ENCODE results near the gene ITK.
A peak's percentile ranks its signal among the peaks of the same experiment; 100 is the strongest.
"Not testable (repeated sequence)": the region's sequence is repeated elsewhere in the genome, so short reads cannot be mapped to it uniquely, and the experiment has no call there.

Gene ITK

DNA sequence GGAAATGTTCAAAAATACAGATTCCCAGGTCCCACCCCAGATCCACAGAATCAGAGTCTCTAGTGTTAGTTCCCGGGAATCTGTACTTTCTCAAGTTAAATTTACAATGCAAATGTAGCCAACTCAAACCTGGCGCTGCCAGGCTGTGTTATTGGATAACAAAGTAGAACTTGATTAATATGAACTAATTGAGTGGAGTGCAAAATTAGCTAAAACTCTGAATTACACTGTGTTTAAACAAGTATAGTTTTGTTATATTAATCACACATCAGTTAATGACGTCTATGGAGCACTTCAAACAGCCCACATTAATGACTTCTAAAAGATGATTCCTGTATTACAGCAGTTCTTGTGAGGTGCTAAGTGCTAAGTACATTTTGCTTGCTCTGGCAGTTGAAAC, 52.9 kb downstream of the ITK start:
- Histone ChIP-seq H3K4me3 (ENCODE audit: low read depth in 1 of 2, low read length in 2 of 2) (no peak overlapping the region), H3K9me3 (ENCODE audit: insufficient read depth, low read length, severe bottlenecking) (no peaks in the 10 kb centered on the region), H3K27ac (ENCODE audit: low read length) (0 out of 2 replicates have a peak overlapping the region, but pooled peaks have one; percentile 7), H3K27me3 (ENCODE audit: insufficient read depth, low read length, poor library complexity) (no peaks in the 10 kb centered on the region), H4K20me1 (ENCODE audit: insufficient read depth, low read length) (no peaks in the 10 kb centered on the region), H3K4me1 (ENCODE audit: insufficient read depth, low read length) (no peaks in the 10 kb centered on the region), H3K36me3 (ENCODE audit: insufficient read depth, low read length) (peaks cover 98% of the 10 kb centered on the region), H3K9ac (ENCODE audit: low read depth, low read length) (no peak overlapping the region), H3K4me2 (ENCODE audit: insufficient read depth, low read length) (no peak overlapping the region), H2AFZ (ENCODE audit: low read depth, low read length) (no peak overlapping the region), H3K79me2 (ENCODE audit: insufficient read depth, low read length) (no peaks in the 10 kb centered on the region)
- TF ChIP-seq, protein P1, sequence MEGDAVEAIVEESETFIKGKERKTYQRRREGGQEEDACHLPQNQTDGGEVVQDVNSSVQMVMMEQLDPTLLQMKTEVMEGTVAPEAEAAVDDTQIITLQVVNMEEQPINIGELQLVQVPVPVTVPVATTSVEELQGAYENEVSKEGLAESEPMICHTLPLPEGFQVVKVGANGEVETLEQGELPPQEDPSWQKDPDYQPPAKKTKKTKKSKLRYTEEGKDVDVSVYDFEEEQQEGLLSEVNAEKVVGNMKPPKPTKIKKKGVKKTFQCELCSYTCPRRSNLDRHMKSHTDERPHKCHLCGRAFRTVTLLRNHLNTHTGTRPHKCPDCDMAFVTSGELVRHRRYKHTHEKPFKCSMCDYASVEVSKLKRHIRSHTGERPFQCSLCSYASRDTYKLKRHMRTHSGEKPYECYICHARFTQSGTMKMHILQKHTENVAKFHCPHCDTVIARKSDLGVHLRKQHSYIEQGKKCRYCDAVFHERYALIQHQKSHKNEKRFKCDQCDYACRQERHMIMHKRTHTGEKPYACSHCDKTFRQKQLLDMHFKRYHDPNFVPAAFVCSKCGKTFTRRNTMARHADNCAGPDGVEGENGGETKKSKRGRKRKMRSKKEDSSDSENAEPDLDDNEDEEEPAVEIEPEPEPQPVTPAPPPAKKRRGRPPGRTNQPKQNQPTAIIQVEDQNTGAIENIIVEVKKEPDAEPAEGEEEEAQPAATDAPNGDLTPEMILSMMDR (IDR thresholded peaks at IDR 0.05; ENCODE audit: borderline replicate concordance, extremely low read depth, low read length, poor library complexity, severe bottlenecking), result no peak
- no peak for TF ChIP-seq EZH2 (IDR thresholded peaks at IDR 0.05; ENCODE audit: borderline replicate concordance, low read depth, low read length, severe bottlenecking)
- ATAC-seq (ENCODE audit: insufficient read depth, low read depth) (no peak; the same call in 2 of the 3 replicates), DNase-seq (no peak)

DNA sequence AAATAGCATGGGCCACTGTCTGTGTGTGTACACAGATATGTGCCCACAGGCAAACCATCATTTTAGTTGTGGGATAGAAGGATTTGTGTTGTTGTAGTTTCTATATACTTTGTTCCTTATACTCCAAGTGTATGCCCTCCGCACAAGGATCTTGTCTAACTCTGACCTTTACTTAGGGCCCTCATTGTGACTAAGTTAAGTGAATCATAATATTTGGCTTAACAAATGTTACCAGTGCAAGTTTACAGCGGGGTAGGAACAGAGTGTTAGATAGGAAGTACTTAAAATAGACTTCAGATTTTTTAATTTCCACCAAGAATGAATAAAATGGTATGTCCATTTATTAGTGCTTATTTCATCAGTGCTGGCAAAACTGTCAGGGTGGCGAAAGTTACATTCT, 55.8 kb downstream of the ITK start:
- Histone ChIP-seq H3K4me3 (ENCODE audit: low read depth in 1 of 2, low read length in 2 of 2) (no peak overlapping the region), H2AFZ (ENCODE audit: low read depth, low read length) (no peak overlapping the region), H3K9ac (ENCODE audit: low read depth, low read length) (no peak overlapping the region), H3K79me2 (ENCODE audit: insufficient read depth, low read length) (no peaks in the 10 kb centered on the region), H3K4me1 (ENCODE audit: insufficient read depth, low read length) (no peaks in the 10 kb centered on the region), H3K27ac (ENCODE audit: low read length) (no peak overlapping the region), H3K4me2 (ENCODE audit: insufficient read depth, low read length) (no peak overlapping the region), H4K20me1 (ENCODE audit: insufficient read depth, low read length) (no peaks in the 10 kb centered on the region), H3K36me3 (ENCODE audit: insufficient read depth, low read length) (peaks cover 97% of the 10 kb centered on the region), H3K27me3 (ENCODE audit: insufficient read depth, low read length, poor library complexity) (no peaks in the 10 kb centered on the region), H3K9me3 (ENCODE audit: insufficient read depth, low read length, severe bottlenecking) (no peaks in the 10 kb centered on the region)
- no peak for ATAC-seq (ENCODE audit: insufficient read depth, low read depth)
- DNase-seq, result no peak
- no peak for TF ChIP-seq EZH2 (IDR thresholded peaks at IDR 0.05; ENCODE audit: borderline replicate concordance, low read depth, low read length, severe bottlenecking)
- TF ChIP-seq, protein P1 (IDR thresholded peaks at IDR 0.05; ENCODE audit: borderline replicate concordance, extremely low read depth, low read length, poor library complexity, severe bottlenecking), result no peak

DNA sequence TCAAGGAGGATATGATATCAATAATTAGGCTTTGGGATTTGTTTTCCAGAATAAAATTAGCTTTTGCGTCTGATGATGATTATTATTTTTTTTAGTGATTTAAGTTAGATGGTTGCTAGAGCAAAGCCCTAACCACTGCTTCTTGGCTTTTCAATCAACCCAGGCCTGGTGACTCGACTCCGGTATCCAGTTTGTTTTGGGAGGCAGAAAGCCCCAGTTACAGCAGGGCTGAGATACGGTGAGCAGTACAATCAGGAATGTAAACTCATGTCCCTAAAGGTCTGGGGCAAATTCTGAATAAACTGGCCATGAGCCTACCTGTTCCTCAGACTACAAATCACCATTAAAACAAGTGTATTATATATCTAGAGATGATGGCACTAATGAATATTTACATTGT, 60.8 kb downstream of the ITK start:
- no peaks in the 10 kb centered on the region for H3K27me3 ChIP-seq (ENCODE audit: insufficient read depth, low read length, poor library complexity)
- H2AFZ ChIP-seq (ENCODE audit: low read depth, low read length), result no peak overlapping the region
- no peak overlapping the region for H3K4me2 ChIP-seq (ENCODE audit: insufficient read depth, low read length)
- H3K4me1 ChIP-seq (ENCODE audit: insufficient read depth, low read length), result no peaks in the 10 kb centered on the region
- peaks cover 98% of the 10 kb centered on the region for H3K36me3 ChIP-seq (ENCODE audit: insufficient read depth, low read length)
- no peak overlapping the region for H3K27ac ChIP-seq (ENCODE audit: low read length)
- no peaks in the 10 kb centered on the region for H3K79me2 ChIP-seq (ENCODE audit: insufficient read depth, low read length)
- no peaks in the 10 kb centered on the region for H3K9me3 ChIP-seq (ENCODE audit: insufficient read depth, low read length, severe bottlenecking)
- no peaks in the 10 kb centered on the region for H4K20me1 ChIP-seq (ENCODE audit: insufficient read depth, low read length)
- no peak overlapping the region for H3K9ac ChIP-seq (ENCODE audit: low read depth, low read length)
- DNase-seq (no peak), ATAC-seq (ENCODE audit: insufficient read depth, low read depth) (no peak)
- TF ChIP-seq EZH2 (IDR thresholded peaks at IDR 0.05; ENCODE audit: borderline replicate concordance, low read depth, low read length, severe bottlenecking), result no peak
- TF ChIP-seq, protein P1 (IDR thresholded peaks at IDR 0.05; ENCODE audit: borderline replicate concordance, extremely low read depth, low read length, poor library complexity, severe bottlenecking), result no peak
- H3K4me3 ChIP-seq (ENCODE audit: low read depth in 1 of 2, low read length in 2 of 2), result no peak overlapping the region

DNA sequence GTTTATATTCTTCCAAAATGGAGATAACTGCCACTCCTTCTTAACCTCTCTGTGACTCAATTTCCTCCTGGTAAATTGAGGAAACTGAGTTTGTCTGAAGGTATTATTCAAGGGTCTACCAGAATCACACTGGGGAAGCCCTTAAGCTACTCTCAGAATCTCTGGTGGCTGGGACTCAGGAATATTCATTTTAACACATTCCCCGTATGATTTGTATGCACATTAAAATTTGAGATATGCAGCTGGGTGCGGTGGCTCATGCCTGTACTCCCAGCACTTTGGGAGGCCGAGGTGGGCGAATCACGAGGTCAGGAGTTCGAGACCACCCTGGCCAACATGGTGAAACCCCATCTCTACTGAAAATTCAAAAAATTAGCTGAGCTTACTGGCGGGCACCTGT, 64.1 kb downstream of the ITK start:
- H3K4me3 ChIP-seq (ENCODE audit: low read depth in 1 of 2, low read length in 2 of 2); ATAC-seq (ENCODE audit: insufficient read depth, low read depth); H3K4me2 ChIP-seq (ENCODE audit: insufficient read depth, low read length); H3K27me3 ChIP-seq (ENCODE audit: insufficient read depth, low read length, poor library complexity); H2AFZ ChIP-seq (ENCODE audit: low read depth, low read length); H4K20me1 ChIP-seq (ENCODE audit: insufficient read depth, low read length); H3K79me2 ChIP-seq (ENCODE audit: insufficient read depth, low read length); DNase-seq; H3K9me3 ChIP-seq (ENCODE audit: insufficient read depth, low read length, severe bottlenecking); H3K27ac ChIP-seq (ENCODE audit: low read length); H3K9ac ChIP-seq (ENCODE audit: low read depth, low read length): not testable (repeated sequence)
- peaks cover 25% of the 10 kb centered on the region for H3K4me1 ChIP-seq (ENCODE audit: insufficient read depth, low read length)
- peaks cover 98% of the 10 kb centered on the region for H3K36me3 ChIP-seq (ENCODE audit: insufficient read depth, low read length)

All from DND-41 (cell line).